ENCODE results near the gene GOLGA8F.
"Not testable (repeated sequence)": the region's sequence is repeated elsewhere in the genome, so short reads cannot be mapped to it uniquely, and the experiment has no call there.

Gene GOLGA8F

GRCh38 chr15:28378364-28378763 is at the start of gene GOLGA8F:
GOLGA8F (plus strand) TSS chr15:28378664; CDS start chr15:28378762, 98 bp downstream.
- not testable (repeated sequence) for H3K4me3 ChIP-seq (ENCODE audit: low read depth, low read length)

GRCh38 chr15:28357984-28358383 is 20.5 kb upstream of the GOLGA8F start, which contains the start of gene GOLGA6L24:
GOLGA6L24 (minus strand) TSS chr15:28358084; CDS start chr15:28358023, 61 bp downstream.
- not testable (repeated sequence) for H3K4me3 ChIP-seq (ENCODE audit: low read depth, low read length)

- H3K4me3 ChIP-seq (ENCODE audit: low read depth, low read length), result not testable (repeated sequence)
These were observed 13.0 kb upstream of the GOLGA8F start for GRCh38 chr15:28365502-28365901.

GRCh38 chr15:28380053-28380452 is 1.6 kb downstream of the GOLGA8F start:
- not testable (repeated sequence) for H3K4me3 ChIP-seq (ENCODE audit: low read depth, low read length)

GRCh38 chr15:28396022-28396421 is 17.6 kb downstream of the GOLGA8F start:
- not testable (repeated sequence) for H3K4me3 ChIP-seq (ENCODE audit: low read depth, low read length)

- H3K4me3 ChIP-seq (ENCODE audit: low read depth, low read length), result not testable (repeated sequence)
These were observed 24.4 kb downstream of the GOLGA8F start for GRCh38 chr15:28402774-28403435.

- H3K4me3 ChIP-seq (ENCODE audit: low read depth, low read length), result not testable (repeated sequence)
These were observed 42.0 kb downstream of the GOLGA8F start for GRCh38 chr15:28420470-28420869.

- H3K4me3 ChIP-seq (ENCODE audit: low read depth, low read length), result not testable (repeated sequence)
These were observed 57.1 kb downstream of the GOLGA8F start for GRCh38 chr15:28435594-28435993.

Data from WI38 (cell line).